Activated gamma-delta T cell treated with anti-CD3 and anti-CD28 coated beads, Interleukin-2, amount 50 U/mL, for 16 hours (primary cell): ENCODE results near the gene SLC17A7.

ENCODE experiments used
- DNase-seq: peaks from one replicate; pipeline ENCODE4 v3.0.0-alpha.2; 2020; ENCODE audit warnings: low read depth

Gene SLC17A7

GRCh38 chr19:49443366-49444099, 2.2 kb upstream of the SLC17A7 start:
- peak; percentile 93 for DNase-seq

GRCh38 chr19:49442771-49443365, 1.5 kb upstream of the SLC17A7 start:
- DNase-seq = no peak

GRCh38 chr19:49442354-49442753, 1.0 kb upstream of the SLC17A7 start:
- no peak for DNase-seq

- no peak for DNase-seq
Measured at GRCh38 chr19:49441960-49442350, 628 bp upstream of the SLC17A7 start.

GRCh38 chr19:49440439-49441209, 703 bp downstream of the SLC17A7 start:
- no peak for DNase-seq

GRCh38 chr19:49439836-49440235, 1.5 kb downstream of the SLC17A7 start:
- no peak for DNase-seq

- DNase-seq = no peak
Measured at GRCh38 chr19:49438261-49438660, 3.1 kb downstream of the SLC17A7 start.

GRCh38 chr19:49437231-49437630, 4.1 kb downstream of the SLC17A7 start:
- DNase-seq = no peak

GRCh38 chr19:49436381-49437017, 4.8 kb downstream of the SLC17A7 start:
- DNase-seq = no peak

- DNase-seq = no peak
Measured at GRCh38 chr19:49435670-49436069, 5.7 kb downstream of the SLC17A7 start.

- DNase-seq = no peak
Measured at GRCh38 chr19:49434907-49435583, 6.3 kb downstream of the SLC17A7 start.

- no peak for DNase-seq
Measured at GRCh38 chr19:49433240-49433901, 8.0 kb downstream of the SLC17A7 start.

GRCh38 chr19:49432141-49433073, 8.9 kb downstream of the SLC17A7 start:
- no peak for DNase-seq

GRCh38 chr19:49431330-49431749, 10.0 kb downstream of the SLC17A7 start:
- DNase-seq = no peak

- no peak for DNase-seq
Measured at GRCh38 chr19:49430678-49431329, 10.5 kb downstream of the SLC17A7 start.

GRCh38 chr19:49430172-49430677, 11.1 kb downstream of the SLC17A7 start:
- no peak for DNase-seq

- DNase-seq = no peak
Measured at GRCh38 chr19:49428547-49429451, 12.5 kb downstream of the SLC17A7 start.

- DNase-seq = no peak
Measured at GRCh38 chr19:49427855-49428546, 13.3 kb downstream of the SLC17A7 start.
